GM21619 (cell line): ENCODE measurements around the gene DSP.

Experiments
- ATAC-seq: cut with Tn5 transposase; IDR thresholded peaks from one replicate; pipeline ENCODE4 v1.9.1; 2021; ENCODE audit not compliant: unreplicated experiment

DSP gene, protein sequence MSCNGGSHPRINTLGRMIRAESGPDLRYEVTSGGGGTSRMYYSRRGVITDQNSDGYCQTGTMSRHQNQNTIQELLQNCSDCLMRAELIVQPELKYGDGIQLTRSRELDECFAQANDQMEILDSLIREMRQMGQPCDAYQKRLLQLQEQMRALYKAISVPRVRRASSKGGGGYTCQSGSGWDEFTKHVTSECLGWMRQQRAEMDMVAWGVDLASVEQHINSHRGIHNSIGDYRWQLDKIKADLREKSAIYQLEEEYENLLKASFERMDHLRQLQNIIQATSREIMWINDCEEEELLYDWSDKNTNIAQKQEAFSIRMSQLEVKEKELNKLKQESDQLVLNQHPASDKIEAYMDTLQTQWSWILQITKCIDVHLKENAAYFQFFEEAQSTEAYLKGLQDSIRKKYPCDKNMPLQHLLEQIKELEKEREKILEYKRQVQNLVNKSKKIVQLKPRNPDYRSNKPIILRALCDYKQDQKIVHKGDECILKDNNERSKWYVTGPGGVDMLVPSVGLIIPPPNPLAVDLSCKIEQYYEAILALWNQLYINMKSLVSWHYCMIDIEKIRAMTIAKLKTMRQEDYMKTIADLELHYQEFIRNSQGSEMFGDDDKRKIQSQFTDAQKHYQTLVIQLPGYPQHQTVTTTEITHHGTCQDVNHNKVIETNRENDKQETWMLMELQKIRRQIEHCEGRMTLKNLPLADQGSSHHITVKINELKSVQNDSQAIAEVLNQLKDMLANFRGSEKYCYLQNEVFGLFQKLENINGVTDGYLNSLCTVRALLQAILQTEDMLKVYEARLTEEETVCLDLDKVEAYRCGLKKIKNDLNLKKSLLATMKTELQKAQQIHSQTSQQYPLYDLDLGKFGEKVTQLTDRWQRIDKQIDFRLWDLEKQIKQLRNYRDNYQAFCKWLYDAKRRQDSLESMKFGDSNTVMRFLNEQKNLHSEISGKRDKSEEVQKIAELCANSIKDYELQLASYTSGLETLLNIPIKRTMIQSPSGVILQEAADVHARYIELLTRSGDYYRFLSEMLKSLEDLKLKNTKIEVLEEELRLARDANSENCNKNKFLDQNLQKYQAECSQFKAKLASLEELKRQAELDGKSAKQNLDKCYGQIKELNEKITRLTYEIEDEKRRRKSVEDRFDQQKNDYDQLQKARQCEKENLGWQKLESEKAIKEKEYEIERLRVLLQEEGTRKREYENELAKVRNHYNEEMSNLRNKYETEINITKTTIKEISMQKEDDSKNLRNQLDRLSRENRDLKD (N-terminal part only)

DNA sequence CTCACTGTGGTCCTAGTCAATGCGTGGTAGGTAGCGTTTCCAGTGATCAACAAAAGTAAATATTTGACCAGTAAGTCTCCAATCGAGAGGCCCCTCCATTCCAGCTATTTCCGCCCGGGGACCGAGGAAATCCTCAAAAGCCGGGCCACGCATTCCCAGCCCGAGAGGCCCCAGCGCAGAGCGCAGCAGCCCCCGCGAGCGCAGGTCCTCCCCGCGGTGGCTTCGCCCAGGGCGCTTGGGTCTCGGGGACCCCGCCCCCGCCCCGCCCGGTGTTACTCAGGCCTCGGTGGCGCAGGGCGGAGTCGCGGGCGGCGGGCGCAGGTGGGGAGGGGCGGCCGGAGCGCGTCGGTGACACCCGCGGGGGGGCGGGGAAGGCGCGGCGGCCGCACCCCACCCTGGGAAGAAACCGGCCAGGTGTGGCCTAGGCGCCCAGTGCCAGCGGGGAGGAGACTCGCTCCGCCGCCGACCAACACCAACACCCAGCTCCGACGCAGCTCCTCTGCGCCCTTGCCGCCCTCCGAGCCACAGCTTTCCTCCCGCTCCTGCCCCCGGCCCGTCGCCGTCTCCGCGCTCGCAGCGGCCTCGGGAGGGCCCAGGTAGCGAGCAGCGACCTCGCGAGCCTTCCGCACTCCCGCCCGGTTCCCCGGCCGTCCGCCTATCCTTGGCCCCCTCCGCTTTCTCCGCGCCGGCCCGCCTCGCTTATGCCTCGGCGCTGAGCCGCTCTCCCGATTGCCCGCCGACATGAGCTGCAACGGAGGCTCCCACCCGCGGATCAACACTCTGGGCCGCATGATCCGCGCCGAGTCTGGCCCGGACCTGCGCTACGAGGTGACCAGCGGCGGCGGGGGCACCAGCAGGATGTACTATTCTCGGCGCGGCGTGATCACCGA lies at the start of gene DSP:
DSP (plus strand) TSS at position 497 of the 890 bp plus-strand sequence; CDS start at position 742, 245 bp downstream.
- no peak for ATAC-seq

DNA sequence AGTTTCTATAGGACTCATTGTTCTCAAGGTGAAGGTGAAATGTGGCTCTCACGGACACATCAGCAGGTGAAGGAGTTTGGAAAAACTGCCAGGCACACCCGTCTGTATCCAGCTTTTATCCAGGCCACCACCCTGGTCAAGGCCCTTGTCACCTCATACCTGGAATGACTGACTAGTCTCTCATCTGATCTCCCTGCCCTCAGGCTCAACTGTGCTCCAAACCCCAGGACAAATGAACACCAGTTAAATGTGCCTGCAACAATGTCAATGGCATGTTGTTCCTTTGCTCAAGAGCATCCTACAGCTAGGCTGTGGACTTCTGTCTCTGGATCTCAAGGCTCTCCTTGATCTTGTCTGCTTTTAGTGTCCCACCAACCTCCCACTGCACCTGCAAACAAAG lies 47.6 kb upstream of the DSP start:
- ATAC-seq: no peak

DNA sequence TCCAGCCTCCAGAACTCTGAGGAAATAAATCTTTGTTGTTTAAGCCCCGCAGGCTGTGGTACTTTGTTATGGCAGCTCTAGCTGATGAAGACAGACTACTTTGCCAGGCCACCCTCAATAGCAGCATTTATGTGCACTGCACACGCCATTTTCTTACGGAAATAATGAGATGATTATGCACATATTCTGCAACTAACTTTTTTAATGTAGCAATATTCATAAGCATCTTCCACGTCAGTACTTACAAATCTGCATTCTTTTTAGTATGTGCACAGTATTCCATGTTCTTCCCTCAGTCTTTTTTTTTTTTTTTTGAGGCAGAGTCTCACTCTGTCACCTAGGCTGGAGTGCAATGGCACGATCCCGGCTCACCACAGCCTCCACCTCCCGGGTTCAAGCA lies 46.8 kb upstream of the DSP start:
- no peak for ATAC-seq

DNA sequence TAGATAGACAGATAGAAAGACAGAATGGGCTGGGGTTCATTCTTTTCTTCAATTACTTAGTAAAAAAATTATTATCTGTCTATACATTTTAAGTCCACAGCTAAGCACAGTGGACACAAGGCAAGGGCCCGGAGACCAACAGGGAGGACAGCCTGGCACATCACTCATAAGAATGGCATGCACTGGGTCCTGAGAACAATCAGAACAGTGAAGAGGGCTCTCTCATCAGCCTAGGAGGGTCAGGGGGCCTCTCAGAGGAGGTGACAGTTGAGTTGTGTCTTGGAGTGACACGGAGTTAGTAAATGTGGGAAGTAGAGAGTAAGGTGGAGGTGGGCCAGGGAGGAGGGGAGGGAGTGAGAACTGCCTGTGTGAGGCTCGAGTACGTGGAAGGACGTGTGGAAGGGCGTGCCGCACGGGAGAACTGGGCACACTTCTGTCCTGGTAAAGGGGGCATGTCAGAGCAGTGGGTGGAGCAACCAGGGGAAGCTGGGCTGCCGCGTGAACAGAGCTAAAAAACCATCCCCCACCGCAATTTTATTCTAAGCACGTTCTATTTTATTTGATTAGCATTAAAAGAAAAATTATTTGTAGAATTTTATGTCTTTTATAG lies 45.1 kb upstream of the DSP start:
- no peak for ATAC-seq

DNA sequence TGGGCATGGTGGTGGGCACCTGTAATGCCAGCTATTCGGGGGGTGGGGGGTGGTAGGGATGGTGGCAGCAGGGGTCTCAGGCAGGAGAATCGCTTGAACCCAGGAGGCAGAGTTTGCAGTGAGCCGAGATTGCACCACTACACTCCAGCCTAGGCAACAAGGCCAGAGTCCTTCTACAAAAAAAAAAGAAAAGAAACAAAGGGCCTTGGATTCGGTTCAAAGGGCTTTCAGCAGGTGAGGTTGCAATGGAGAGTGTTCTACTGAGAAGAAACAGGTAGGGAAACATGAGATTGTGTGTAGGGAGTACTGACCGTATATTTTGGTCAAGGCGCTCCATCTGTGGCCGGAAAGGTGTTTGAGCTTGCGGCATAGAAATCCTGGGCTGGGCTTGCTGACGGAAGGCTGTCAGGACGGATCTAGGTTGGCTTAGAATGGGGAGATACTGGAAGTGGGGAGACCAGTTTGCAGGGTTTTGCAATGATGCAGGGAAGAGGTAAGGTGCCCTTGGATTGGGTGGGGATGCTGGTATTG lies 40.7 kb upstream of the DSP start:
- ATAC-seq: no peak

DNA sequence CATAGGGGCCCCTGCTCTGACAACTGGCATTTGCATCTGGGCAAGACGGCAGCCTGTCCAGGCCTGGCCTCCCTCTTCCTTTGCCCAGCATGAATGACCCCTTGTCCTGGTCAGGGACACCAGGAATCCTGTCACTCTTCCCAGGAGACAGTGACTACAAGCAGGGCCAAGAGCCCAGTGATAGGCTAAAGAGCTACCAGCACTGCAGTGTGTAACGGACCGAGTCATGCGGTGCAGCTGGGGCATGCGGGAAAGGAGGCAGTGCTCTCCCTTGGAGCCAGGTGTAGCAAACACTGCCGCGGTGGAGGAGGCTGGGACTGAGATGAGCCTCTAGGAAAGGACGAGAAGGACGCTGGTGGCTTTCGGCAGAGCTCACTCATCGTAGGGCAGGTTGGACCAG lies 38.7 kb upstream of the DSP start:
- no peak for ATAC-seq

DNA sequence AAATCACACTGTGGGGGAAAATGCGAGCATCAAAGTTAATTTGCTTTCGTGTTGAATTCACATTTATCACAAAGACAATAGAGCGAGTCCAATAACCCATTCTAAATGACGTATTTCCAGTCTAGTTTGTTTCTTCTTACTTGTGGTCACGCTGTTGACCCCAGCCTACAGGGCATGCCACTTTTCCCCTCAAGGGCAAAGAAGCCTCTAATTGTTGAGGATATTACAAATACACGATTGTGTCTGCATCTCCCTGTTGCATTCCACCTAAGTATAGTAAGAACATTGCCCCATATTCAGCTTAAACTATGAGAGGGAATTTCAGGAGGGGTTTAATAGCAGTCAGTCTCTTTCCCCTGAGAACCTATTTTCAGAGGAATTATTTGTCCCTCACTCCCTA lies 37.4 kb upstream of the DSP start:
- no peak for ATAC-seq

DNA sequence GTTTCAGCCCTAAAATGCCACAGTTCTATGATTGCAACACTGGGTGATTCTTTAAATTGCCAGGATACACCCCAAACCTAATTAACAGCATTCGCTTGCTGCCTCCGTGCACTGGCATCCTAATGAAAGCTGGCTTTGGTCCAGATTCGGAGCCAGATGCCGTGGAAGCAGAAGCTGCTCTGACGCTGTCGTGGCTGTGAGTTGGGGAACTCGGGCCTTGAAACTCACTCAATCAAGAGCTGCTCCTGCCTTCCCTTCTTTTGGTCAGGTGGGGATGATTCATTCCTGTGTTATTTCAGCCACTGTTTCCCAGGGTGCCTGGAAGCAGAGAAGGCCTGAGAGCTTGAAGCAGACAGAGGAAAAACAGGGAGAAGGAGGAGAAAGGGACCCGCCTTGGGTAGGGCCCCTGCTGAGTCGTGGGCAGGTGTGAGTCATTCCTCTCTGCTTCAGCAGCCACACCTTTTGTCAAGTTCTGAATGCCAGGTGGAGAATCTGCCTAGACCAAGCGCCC lies 36.2 kb upstream of the DSP start:
- ATAC-seq: no peak

DNA sequence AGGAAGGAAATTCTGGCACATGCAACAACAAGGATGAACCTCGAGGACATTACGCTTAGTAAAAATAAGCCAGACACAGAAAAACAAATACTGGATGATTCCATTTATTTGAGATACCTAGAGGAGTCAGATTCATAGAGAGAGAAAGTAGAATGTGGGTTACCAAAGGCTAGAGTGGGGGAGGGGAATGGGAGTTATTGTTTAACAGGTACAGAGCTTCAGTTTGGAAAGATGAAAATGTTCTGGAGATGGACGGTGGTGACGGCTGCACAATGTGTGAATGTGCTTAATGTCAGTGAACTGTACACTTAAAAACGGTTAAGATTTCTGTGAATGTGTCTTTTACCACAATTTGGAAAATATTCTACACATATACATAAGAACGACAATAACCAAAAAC lies 33.9 kb upstream of the DSP start:
- ATAC-seq: no peak

DNA sequence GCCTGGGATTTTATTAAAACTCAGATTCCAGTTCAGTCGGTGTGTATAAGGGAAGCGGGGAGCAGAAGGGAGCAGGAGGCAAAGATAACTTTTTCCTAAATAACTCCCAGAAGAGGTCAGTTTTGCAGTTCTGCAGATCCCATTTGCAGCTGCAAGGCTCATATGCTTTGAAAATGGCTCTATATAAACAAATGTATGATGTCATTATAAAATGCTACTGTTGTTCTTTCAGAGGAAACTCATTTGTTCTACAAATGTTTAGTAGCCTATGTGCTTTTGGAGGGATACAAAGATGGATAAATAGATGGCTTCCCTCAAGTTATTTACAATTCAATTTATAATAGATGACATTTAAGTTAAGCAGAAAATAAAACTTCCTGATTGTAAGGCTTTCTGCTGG lies 29.2 kb upstream of the DSP start:
- ATAC-seq: no peak

DNA sequence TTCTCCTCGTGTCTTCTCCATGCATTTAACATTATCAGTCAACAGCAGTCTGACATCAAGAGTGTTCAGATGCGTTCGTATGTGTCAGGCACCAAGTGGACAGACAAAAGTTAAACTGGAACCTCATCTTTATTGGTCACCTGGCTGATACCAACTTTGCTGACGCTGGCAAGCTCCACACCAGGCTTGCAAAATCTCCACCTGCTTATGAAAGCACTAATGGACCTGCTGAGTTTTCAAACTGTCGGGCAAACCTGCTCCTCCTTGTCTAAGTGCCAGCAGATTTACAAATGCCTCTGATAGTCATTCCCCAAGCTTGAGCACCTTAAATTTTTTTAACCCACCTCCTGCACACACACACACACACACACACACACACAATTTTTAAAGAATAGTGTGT lies 27.9 kb upstream of the DSP start:
- ATAC-seq: no peak

DNA sequence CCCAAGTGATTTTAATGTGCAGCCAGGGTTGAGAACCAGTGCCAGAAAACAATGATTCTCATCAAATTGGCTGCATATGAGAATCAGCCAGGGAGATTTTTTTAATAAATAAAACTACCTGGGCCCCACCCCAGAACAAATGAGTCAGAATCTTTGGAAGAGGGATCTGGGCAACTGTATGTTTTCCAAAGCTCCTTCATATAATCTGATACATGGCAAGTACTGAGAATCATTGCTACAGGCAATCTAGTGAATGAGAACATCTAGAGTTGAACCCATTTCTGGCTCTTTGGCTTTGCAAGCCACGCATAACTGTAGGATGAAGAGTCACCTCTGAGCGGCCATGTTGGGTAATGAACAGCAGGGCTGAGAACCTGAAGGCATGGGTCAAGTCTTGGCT lies 26.1 kb upstream of the DSP start:
- ATAC-seq: no peak

DNA sequence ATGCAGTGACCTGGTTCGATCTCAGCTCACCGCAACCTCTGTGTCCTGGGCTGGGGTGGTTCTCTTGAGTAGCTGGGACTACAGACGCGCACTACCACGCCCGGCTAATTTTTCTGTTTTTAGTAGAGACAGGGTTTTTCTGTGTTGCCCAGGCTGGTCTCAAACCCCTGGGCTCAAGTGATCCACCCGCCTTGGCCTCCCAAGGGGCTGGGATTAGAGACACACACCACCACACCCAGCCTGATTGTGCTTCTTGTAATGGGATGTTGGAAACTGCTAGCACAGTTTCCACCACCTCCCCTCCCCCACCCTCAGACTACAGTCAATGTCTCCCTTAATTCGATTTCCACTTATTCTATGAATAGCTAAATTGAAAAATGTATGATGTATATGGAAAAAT lies 22.6 kb upstream of the DSP start:
- no peak for ATAC-seq

DNA sequence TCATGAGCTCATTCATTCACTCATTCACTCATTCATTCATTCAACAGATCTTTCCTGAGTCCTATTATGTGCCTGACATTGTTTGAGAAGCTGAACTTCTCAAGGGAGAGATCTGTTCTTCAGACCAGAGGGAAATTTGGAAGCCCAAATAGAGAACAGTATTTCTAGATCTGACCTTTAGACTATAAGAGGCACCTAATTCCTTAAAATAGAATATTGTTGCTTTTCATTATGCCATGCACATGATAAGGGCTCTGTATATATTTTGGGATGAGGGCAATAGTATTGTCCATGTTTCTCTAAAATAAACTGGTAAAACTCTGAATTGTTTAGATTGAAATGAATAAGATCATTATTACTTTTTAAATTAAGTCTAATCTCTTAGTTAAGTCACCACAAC lies 18.6 kb upstream of the DSP start:
- no peak for ATAC-seq

DNA sequence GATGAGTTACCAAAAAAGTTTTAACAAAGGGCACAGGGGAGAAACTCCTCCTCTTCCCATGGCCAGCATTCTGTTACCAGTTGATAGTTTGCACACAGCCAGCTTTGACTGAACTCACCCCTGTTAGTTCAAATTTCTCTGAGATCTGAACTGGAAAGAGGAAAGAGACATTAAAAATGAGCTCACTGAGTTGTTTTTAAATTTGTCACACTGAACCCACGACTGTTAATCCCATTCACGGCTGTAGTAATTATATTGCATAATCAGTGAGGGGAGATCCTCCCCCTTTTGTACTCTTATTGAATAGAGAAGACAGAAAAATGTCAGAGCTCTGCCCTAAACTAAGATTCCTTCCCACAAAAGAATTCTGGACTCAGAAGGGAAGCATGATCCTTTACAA lies 17.5 kb upstream of the DSP start:
- ATAC-seq: no peak

DNA sequence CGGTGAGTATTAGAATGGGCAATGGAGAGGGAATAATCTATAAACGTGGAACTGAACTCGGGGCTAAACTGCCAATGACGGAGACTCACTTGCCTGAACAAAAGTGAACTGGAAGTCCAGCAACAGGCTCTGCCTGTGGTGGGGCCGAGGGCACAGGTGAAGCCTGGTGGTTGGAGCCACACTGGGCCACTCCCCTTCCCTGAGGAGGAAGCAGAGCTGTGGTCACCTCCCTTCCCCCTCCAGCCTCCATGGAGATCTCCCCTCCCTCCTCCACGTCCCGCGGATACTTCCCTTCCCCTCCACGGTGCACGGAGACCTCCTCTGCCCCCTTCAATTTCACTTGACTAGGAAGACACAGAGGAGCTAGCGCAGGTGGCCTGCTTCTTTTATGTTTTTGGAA lies 14.7 kb upstream of the DSP start:
- ATAC-seq: no peak

DNA sequence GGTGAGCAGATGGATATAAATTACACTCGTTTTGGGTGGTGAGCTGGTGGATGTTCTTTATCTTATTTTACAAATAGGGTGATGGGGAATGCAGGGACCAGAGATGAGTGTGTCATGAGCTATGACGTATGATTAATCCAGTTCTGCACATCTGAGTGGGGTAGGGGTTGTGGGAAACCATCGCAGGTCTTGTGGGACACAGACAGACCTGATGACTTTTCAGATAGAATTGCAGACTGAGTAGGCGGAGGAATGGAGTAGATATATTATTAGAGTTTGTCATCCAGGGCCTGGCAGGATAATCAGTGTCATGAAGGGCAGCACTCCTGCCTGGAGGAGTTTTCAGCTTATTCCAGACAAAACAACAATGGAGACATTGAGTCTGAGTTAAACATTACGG lies 12.9 kb upstream of the DSP start:
- no peak for ATAC-seq

DNA sequence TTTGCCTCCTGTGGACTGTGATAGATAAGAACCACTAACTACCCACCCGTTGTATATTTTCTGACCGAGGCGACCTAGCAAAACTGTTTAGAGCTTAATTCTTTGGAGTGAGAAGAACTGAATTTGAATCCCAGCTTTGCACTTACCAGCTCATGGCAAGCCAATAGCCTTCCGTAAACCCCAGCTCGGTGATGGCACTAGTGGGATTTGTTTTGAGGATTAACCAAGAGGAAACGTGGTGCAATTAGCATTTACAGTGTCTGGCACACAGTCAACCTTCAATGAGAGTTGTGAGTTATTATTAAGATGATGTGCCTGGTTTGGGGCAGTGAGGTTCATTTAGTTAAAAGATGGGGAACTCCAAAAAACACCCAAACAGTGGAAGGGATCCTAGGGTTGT lies 12.3 kb upstream of the DSP start:
- ATAC-seq: no peak

DNA sequence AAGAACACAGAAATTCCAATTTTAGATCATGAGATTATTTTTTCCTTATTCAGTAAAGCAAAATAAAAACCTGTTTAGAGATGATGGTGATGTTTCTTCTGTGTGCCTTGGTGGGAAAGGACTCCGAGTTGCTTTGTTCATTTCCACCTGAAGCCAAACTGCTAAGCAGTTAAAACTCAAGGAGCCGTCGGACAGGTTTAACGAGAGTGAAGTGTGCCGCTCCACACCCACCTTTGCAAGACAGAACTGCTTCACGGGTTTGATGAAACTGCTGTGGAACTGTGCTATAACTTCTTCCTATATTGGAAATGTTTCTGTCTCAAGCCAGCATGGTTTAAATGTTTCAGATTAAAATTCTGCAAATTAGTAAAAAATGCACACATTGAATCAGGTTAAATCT lies 9.2 kb upstream of the DSP start:
- ATAC-seq: no peak

DNA sequence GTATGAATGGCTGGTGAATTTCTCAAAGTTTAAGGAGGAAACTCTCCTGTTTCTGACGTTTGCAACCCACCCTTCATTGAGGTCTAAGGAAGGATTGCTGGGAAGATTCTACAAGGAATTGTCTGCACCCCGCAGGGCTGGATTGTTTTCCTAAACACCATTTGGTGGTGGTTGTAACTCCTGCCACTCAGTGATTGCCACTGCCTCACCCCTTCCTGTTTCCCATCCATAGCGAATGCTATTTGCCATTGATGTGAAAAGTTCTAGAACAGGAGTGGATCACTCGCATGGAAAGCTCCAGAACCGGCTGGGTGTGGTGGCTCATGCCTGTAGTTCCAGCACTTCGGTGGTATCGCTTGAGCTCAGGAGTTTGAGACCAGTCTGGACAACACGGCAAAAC lies 8.7 kb upstream of the DSP start:
- ATAC-seq: no peak
